NCI-H1048 (cell line): Measurements from ENCODE around the gene SMIM1.

ENCODE experiments used
- DNase-seq: peaks from one replicate; lab custom pipeline; 2025; lab: John Stamatoyannopoulos, UW

Gene SMIM1

GRCh38 chr1:3756394-3756793 is 16.2 kb upstream of the SMIM1 start:
- DNase-seq, result no peak

- DNase-seq, result no peak
Measured at GRCh38 chr1:3759164-3759563, 13.4 kb upstream of the SMIM1 start.

- DNase-seq, result no peak
Measured at GRCh38 chr1:3759796-3760195, 12.8 kb upstream of the SMIM1 start.

- no peak for DNase-seq
Measured at GRCh38 chr1:3761296-3762010, 11.1 kb upstream of the SMIM1 start.

- DNase-seq, result no peak
Measured at GRCh38 chr1:3762151-3762872, 10.2 kb upstream of the SMIM1 start.

- DNase-seq, result no peak
Measured at GRCh38 chr1:3762873-3763228, 9.7 kb upstream of the SMIM1 start.

- DNase-seq, result no peak
Measured at GRCh38 chr1:3763351-3764125, 9.0 kb upstream of the SMIM1 start.

- no peak for DNase-seq
Measured at GRCh38 chr1:3767328-3767925, 5.1 kb upstream of the SMIM1 start.

GRCh38 chr1:3768811-3769390 is 3.6 kb upstream of the SMIM1 start:
- no peak for DNase-seq

GRCh38 chr1:3770047-3770765 is 2.3 kb upstream of the SMIM1 start:
- DNase-seq, result no peak

GRCh38 chr1:3771108-3772026 is 1.2 kb upstream of the SMIM1 start:
- no peak for DNase-seq

- DNase-seq, result peak; percentile 72
Measured at GRCh38 chr1:3772027-3772714, 378 bp upstream of the SMIM1 start.

- no peak for DNase-seq
Measured at GRCh38 chr1:3773572-3774275, 1.2 kb downstream of the SMIM1 start.

- no peak for DNase-seq
Measured at GRCh38 chr1:3774276-3774945, 1.9 kb downstream of the SMIM1 start.

GRCh38 chr1:3774946-3775489 is 2.5 kb downstream of the SMIM1 start:
- DNase-seq, result no peak

GRCh38 chr1:3775490-3776230 is 3.1 kb downstream of the SMIM1 start:
- peak; percentile 1 for DNase-seq

GRCh38 chr1:3776231-3776961 is 3.8 kb downstream of the SMIM1 start:
- DNase-seq, result no peak
